Thyroid gland (tissue), 4 donors: ENCODE results near the gene TUBA3C.

Experiments
- CTCF ChIP-seq, 6 experiments: fragments of 200-600 bp in 3 of 6; fragments of 450-650 bp in 3 of 6; sonication (generic) in 3 of 6; IDR thresholded peaks; one replicate each; pipeline ENCODE4 v1.5.1; 2016 to 2019; ENCODE audit warnings: antibody characterized with exemption in 6 of 6, mild to moderate bottlenecking in 2 of 6, inconsistent platforms in 1 of 6, moderate library complexity in 1 of 6
- POLR2A ChIP-seq, 2 donors: fragments of 450-650 bp; IDR thresholded peaks; one replicate each; pipeline ENCODE4 v1.6.1; 2017; ENCODE audit warnings: antibody characterized with exemption in 2 of 2, mild to moderate bottlenecking in 2 of 2, moderate library complexity in 1 of 2

GRCh38 chr13:19157461-19157860 lies 24.2 kb downstream of the TUBA3C start:
- TF ChIP-seq CTCF (IDR thresholded peaks at IDR 0.05): no peak
- no peak for TF ChIP-seq POLR2A (IDR thresholded peaks at IDR 0.05)
